H9 (cell line): ENCODE results near the gene TECPR2. TPM values are rescaled to one million over a fixed set of nuclear protein-coding genes. Genes with fewer than 3 reads are reported as not detected.

Source experiments
- DNase-seq: peaks from one replicate; pipeline ENCODE4 v3.0.0-alpha.2; 2017
- H2AFZ ChIP-seq: one replicate; pipeline ENCODE4 v1.6.1; 2013; ENCODE audit warnings: mild to moderate bottlenecking, low read length, control low read depth, moderate library complexity
- H2AK5ac ChIP-seq: 2 replicates; pipeline ENCODE4 v1.6.1; 2013; ENCODE audit warnings: low read length, control low read depth, mixed read lengths; ENCODE audit not compliant: insufficient read length
- H2BK120ac ChIP-seq: one replicate; pipeline ENCODE4 v1.6.1; 2013; ENCODE audit warnings: low read depth, mild to moderate bottlenecking, low read length, control low read depth, inconsistent platforms; ENCODE audit not compliant: poor library complexity, severe bottlenecking
- H2BK12ac ChIP-seq: 2 replicates; pipeline ENCODE4 v1.6.1; 2013; ENCODE audit warnings: low read length, control low read depth, mixed read lengths, low read depth; ENCODE audit not compliant: insufficient read length
- H2BK15ac ChIP-seq: 2 replicates; pipeline ENCODE4 v1.6.1; 2013; ENCODE audit warnings: low read depth, low read length, control low read depth
- H2BK20ac ChIP-seq: one replicate; pipeline ENCODE4 v1.6.1; 2013; ENCODE audit warnings: low read depth, mild to moderate bottlenecking, low read length, control low read depth, inconsistent platforms; ENCODE audit not compliant: poor library complexity, severe bottlenecking
- H2BK5ac ChIP-seq: 2 replicates; pipeline ENCODE4 v1.6.1; 2013; ENCODE audit warnings: low read length, control low read depth, mixed read lengths; ENCODE audit not compliant: insufficient read length
- H3K14ac ChIP-seq: 2 replicates; pipeline ENCODE4 v1.6.1; 2013; ENCODE audit warnings: low read length, control low read depth; ENCODE audit not compliant: insufficient read depth
- H3K18ac ChIP-seq: 2 replicates; pipeline ENCODE4 v1.6.1; 2013; ENCODE audit warnings: low read depth, mild to moderate bottlenecking, mixed read lengths, low read length, control low read depth; ENCODE audit not compliant: insufficient read length
- H3K23ac ChIP-seq: 2 replicates; pipeline ENCODE4 v1.6.1; 2013; ENCODE audit warnings: low read length, control low read depth, mixed read lengths, low read depth; ENCODE audit not compliant: insufficient read length
- H3K23me2 ChIP-seq: 2 replicates; pipeline ENCODE4 v1.6.1; 2013; ENCODE audit warnings: low read depth, mild to moderate bottlenecking, mixed read lengths, low read length, control low read depth; ENCODE audit not compliant: insufficient read length, poor library complexity, severe bottlenecking
- H3K27ac ChIP-seq: 2 replicates; pipeline ENCODE4 v1.5.1; 2013; ENCODE audit warnings: low read length, control low read depth, mixed read lengths, low read depth; ENCODE audit not compliant: insufficient read length
- H3K27me3 ChIP-seq: 2 replicates; pipeline ENCODE4 v1.6.1; 2013; ENCODE audit warnings: low read length, control low read depth, inconsistent platforms; ENCODE audit not compliant: insufficient read depth
- H3K4ac ChIP-seq: 2 replicates; pipeline ENCODE4 v1.6.1; 2013; ENCODE audit warnings: low read depth, mild to moderate bottlenecking, control low read depth, inconsistent platforms, low read length, moderate library complexity
- H3K4me1 ChIP-seq: 2 replicates; pipeline ENCODE4 v1.6.1; 2013; ENCODE audit warnings: low read length, control low read depth, inconsistent platforms; ENCODE audit not compliant: insufficient read depth
- H3K4me2 ChIP-seq: 2 replicates; pipeline ENCODE4 v1.6.1; 2013; ENCODE audit warnings: low read length, control low read depth, mixed read lengths; ENCODE audit not compliant: insufficient read length, insufficient read depth
- H3K56ac ChIP-seq: 2 replicates; pipeline ENCODE4 v1.6.1; 2013; ENCODE audit warnings: low read depth, mild to moderate bottlenecking, mixed read lengths, low read length, control low read depth; ENCODE audit not compliant: insufficient read length
- H3K79me1 ChIP-seq: 2 replicates; pipeline ENCODE4 v1.6.1; 2013; ENCODE audit warnings: low read depth, mild to moderate bottlenecking, moderate library complexity, low read length, control low read depth, inconsistent platforms; ENCODE audit not compliant: insufficient read depth, poor library complexity, severe bottlenecking
- H3K79me2 ChIP-seq: 2 replicates; pipeline ENCODE4 v1.6.1; 2013; ENCODE audit warnings: low read length, control low read depth, inconsistent platforms; ENCODE audit not compliant: insufficient read depth
- H3K9ac ChIP-seq: 2 replicates; pipeline ENCODE4 v1.6.1; 2013; ENCODE audit warnings: low read length, control low read depth, mixed read lengths; ENCODE audit not compliant: insufficient read length; ENCODE audit errors: extremely low read depth
- H3K9me3 ChIP-seq: one replicate; pipeline ENCODE4 v1.6.1; 2013; ENCODE audit warnings: low read depth, low read length, inconsistent platforms; ENCODE audit not compliant: control insufficient read depth
- H3T11ph ChIP-seq: one replicate; pipeline ENCODE4 v1.6.1; 2013; ENCODE audit warnings: mild to moderate bottlenecking, low read length, control low read depth, inconsistent platforms
- H4K20me1 ChIP-seq: one replicate; pipeline ENCODE4 v1.6.1; 2013; ENCODE audit not compliant: control insufficient read depth, insufficient read length, insufficient read depth
- H4K5ac ChIP-seq: 2 replicates; pipeline ENCODE4 v1.6.1; 2013; ENCODE audit warnings: low read depth, mild to moderate bottlenecking, mixed read lengths, low read length, control low read depth; ENCODE audit not compliant: insufficient read length
- H4K8ac ChIP-seq: replicated peaks from 2 replicates; pipeline ENCODE4 v1.6.1; 2013; ENCODE audit warnings: low read length, control low read depth, mixed read lengths, low read depth; ENCODE audit not compliant: insufficient read length
- H4K91ac ChIP-seq: 2 replicates; pipeline ENCODE4 v1.6.1; 2013; ENCODE audit warnings: low read depth, mild to moderate bottlenecking, moderate library complexity, mixed read lengths, low read length, control low read depth; ENCODE audit not compliant: insufficient read length
- H3K27ac Mint-ChIP-seq, 3 experiments: 2 replicates in 2 of 3; 3 replicates in 1 of 3; pipeline ENCODE4 v1.8.0; 2020 to 2021; ENCODE audit warnings: mixed read lengths in 3 of 3, mild to moderate bottlenecking in 1 of 3, moderate library complexity in 1 of 3
- H3K27me3 Mint-ChIP-seq: 2 replicates; pipeline ENCODE4 v1.8.0; 2021; ENCODE audit warnings: low read depth, mild to moderate bottlenecking, moderate library complexity, mixed read lengths
- H3K36me3 Mint-ChIP-seq, 3 experiments: 2 replicates in 2 of 3; 3 replicates in 1 of 3; pipeline ENCODE4 v1.8.0; 2020 to 2021; ENCODE audit warnings: low read depth in 3 of 3, mixed read lengths in 3 of 3; ENCODE audit not compliant: insufficient read depth in 1 of 3
- H3K4me1 Mint-ChIP-seq, 2 experiments: 2 replicates each; pipeline ENCODE4 v1.8.0; 2020; ENCODE audit warnings: mixed read lengths in 2 of 2
- H3K4me3 Mint-ChIP-seq, 2 experiments: 2 replicates in 1 of 2; 3 replicates in 1 of 2; pipeline ENCODE4 v1.8.0; 2020 to 2021; ENCODE audit warnings: mild to moderate bottlenecking in 2 of 2, mixed read lengths in 2 of 2, moderate library complexity in 1 of 2
- H3K9me3 Mint-ChIP-seq, 2 experiments: 2 replicates in 1 of 2; 3 replicates in 1 of 2; pipeline ENCODE4 v1.8.0; 2020; ENCODE audit warnings: mild to moderate bottlenecking in 2 of 2, mixed read lengths in 2 of 2, moderate library complexity in 1 of 2
- CTCF ChIP-seq: fragments of 200-600 bp; sonication (generic); conservative IDR thresholded peaks from 3 replicates; pipeline ENCODE4 v1.8.0; 2021; ENCODE audit warnings: antibody characterized with exemption, mild to moderate bottlenecking
- WGBS: extraction: QIAGEN DNeasy Blood & Tissue Kit; methylation state at CpG from one replicate; pipeline ENCODE4 v1.1.7; 2013; ENCODE audit warnings: missing lambda C conversion rate, low lambda C conversion rate, mixed read lengths; ENCODE audit not compliant: insufficient read length; ENCODE audit errors: extremely low coverage; 5-methylcytosine and 5-hydroxymethylcytosine counted together
- total RNA-seq: library from RNA; stranded (reverse); gene quantifications from 2 replicates; pipeline ENCODE4 v1.2.1, GENCODE V29; 2021

TECPR2 gene
- total RNA-seq, 1 experiment from 2014 or later, result 15.4 TPM

GRCh38 chr14:102394717-102395375, 32.1 kb downstream of the TECPR2 start:
- Histone ChIP-seq H4K91ac (no peak overlapping the region), H3K9ac (no peak overlapping the region), H3T11ph (no peak overlapping the region), H3K23ac (no peak overlapping the region), H2BK20ac (no peak overlapping the region), H3K14ac (no peak overlapping the region), H4K8ac (no peak overlapping the region), H3K18ac (no peak overlapping the region), H3K4me2 (no peak overlapping the region), H3K4me1 (no peaks in the 10 kb centered on the region; the same call in 1 of the 2 replicates), H4K20me1 (no peaks in the 10 kb centered on the region), H3K79me1 (no peaks in the 10 kb centered on the region), H3K27ac (no peak overlapping the region), H4K5ac (no peak overlapping the region), H3K23me2 (no peaks in the 10 kb centered on the region), H3K56ac (no peak overlapping the region), H2AK5ac (no peak overlapping the region), H2BK15ac (no peak overlapping the region), H2BK5ac (no peak overlapping the region), H2BK120ac (no peak overlapping the region), H3K4ac (no peak overlapping the region), H2AFZ (no peak overlapping the region), H2BK12ac (no peak overlapping the region), H3K79me2 (no peaks in the 10 kb centered on the region), H3K9me3 (no peaks in the 10 kb centered on the region), H3K27me3 (no peaks in the 10 kb centered on the region)
- Mint-ChIP-seq H3K36me3 (peaks cover 21 to 24% (median 22%) of the 10 kb centered on the region in 3 experiments), H3K27ac (peak overlapping the region; percentile 65 to 93 (median 85); a peak in 6 of 7 replicates), H3K4me3 (peak overlapping the region in 1 of 2 experiments; percentile 18; a peak in 3 of 5 replicates), H3K9me3 (peaks cover 10 to 16% of the 10 kb centered on the region in 2 experiments; a peak in 4 of 5 replicates), H3K27me3 (no peaks in the 10 kb centered on the region; the same call in 1 of the 2 replicates), H3K4me1 (peaks cover 28% of the 10 kb centered on the region in 2 experiments)
- no CpG with 5 or more reads among the region's 9 CpGs for WGBS
- TF ChIP-seq CTCF, result no peak
- no peak for DNase-seq
